ENCODE data around the gene WIPF2.
"Not testable (repeated sequence)": the region's sequence is repeated elsewhere in the genome, so short reads cannot be mapped to it uniquely, and the experiment has no call there.

The WIPF2 gene

DNA sequence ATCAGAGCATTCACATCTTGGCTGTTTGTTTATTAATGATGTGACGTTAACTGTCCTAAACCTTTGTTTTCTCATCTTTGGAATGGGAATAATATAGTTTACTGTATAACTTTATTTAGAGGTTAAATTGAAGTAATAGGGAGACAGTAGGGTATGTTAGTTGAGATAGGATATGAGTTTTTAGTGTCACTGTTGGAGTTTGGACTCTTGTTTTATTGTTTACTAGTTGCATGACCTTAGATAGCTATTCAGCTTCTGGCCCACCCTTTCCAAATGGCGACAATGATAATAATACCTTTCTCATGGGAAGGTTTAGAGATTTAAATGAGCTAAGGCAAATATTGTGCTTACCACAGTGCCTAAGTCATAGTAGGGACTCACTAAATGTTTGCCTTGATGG lies 40.4 kb downstream of the WIPF2 start:
- no peak for DNase-seq

DNA sequence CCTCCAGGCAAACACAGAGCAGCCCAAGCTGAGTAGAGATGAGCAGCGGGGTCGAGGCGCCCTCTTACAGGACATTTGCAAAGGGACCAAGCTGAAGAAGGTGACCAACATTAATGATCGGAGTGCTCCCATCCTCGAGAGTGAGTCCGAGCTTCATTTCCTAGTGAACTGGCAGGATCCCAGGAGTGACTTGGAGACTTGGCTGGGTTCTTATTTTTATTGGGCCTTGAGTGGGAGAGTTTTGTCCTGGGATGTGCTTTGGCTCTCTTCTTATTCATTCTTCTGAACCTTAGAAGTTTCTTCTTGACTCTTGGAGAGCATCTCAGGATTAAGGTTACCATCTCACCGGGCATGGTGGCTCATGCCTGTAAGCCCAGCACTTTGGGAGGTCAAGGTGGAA lies 41.4 kb downstream of the WIPF2 start:
- DNase-seq: no peak

DNA sequence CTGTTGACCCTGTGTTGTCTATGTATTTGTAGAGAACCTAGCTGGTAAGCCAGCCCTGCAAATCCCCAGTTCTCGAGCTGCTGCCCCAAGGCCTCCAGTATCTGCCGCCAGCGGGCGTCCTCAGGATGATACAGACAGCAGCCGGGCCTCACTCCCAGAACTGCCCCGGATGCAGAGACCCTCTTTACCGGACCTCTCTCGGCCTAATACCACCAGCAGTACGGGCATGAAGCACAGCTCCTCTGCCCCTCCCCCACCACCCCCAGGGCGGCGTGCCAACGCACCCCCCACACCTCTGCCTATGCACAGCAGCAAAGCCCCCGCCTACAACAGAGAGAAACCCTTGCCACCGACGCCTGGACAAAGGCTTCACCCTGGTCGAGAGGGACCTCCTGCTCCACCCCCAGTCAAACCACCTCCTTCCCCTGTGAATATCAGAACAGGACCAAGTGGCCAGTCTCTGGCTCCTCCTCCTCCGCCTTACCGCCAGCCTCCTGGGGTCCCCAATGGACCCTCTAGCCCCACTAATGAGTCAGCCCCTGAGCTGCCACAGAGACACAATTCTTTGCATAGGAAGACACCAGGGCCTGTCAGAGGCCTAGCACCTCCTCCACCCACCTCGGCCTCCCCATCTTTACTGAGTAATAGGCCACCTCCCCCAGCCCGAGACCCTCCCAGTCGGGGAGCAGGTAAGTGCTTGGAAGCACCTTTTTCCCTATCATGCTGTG lies 45.5 kb downstream of the WIPF2 start:
- no peak for DNase-seq

DNA sequence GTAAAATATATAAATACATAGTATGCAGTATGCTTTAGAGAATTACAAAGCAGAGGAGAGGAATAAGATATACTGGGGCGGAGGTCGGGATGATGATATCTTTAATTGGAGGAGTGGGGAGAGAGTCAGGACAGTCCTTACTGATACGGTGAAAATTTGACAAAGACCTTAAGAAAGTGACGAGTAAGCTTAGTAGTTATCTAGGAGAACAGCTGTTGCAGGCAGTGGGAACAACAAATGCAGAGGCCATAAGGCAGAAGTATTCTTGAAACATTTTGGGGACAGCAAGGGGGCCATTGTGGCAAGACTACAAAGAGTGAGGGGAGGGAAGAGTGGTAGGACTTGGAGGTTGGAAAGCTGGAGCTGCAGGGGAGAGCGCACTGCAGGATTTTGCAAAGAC lies 46.2 kb downstream of the WIPF2 start:
- DNase-seq: no peak

DNA sequence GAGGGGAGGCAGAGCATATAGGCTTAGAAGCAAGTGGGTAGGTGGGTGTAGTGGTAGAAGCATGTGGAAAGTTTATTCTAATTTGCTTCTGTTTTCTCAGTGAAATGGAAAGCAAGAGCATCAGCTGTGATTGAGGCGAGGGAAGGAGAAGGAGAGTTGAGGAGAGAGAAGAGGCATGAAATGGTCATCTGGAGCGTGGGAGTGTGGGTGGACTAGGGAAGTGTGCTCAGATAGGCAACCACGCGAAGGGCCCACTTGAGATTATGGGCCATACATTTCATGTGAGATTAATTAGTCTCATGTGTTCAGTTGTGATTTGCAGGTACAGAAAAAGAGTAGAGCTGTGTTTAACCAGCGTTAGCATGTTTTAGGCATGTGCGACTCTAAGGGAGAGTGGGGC lies 47.8 kb downstream of the WIPF2 start:
- no peak for DNase-seq

DNA sequence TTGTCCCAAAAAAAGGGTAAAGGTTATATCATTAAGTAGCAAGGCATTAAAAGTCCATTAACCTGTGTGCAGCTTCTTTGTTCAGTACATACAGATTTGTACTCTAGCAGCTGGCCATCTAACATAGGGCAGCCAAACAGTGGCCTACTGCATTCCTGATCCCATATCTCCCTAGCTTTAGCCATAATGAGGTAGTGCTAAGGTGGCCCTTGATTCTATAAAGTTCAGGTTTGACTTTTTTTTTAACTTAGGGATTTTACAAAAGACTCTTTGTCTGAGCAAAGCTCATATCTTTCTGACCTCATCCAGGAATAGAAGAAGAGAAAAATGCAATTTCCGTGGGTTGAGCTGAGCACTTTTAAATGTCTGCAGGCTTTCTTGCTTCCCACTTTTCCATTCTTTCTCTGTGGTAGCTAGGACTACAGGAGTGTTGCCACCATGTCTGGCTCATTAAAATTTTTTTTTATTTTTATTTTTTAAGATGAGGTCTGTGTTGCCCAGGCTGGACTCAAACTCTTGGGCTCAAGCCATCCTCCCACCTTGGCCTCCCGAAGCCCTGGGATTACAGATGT lies 49.1 kb downstream of the WIPF2 start:
- no peak for DNase-seq

DNA sequence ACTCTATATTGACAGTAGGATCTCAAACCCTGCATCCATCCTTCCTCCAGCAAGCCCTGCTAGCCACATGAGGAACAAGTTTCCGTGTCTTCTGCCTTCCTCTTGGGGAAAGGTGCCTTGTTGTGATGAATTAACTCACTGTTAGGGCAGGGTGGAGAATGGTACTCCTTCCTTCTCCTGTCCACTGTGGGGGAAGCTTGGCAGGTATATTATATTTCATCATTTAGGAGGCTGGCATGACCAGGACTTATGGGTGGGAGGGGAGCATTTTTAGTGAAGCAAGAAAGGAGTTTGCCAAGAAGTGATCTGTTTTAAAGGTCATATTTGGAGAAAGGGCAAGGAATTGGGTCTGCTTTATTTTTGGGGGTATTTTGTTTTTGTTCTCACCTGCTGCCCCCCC lies 59.3 kb downstream of the WIPF2 start:
- no peak for DNase-seq

DNA sequence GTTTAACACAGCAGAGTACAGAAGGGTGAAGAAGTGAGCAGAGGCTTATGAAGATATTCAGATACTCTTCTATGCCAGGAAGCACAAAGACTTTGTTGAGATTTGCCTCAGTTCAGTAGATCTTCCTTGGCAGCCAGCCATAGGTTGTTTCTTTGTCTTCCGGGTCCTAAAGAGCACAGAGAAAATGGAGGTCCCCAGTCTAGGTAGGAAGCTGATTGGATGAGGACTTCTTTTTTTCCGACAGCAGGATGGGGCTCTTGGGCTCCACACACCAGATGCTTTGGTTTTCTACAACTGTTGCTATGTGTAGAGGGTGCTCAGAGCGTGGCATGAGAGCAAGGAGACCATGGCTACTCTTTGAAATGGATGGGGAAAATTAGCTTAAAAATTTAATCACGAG lies 60.3 kb downstream of the WIPF2 start:
- DNase-seq: no peak

DNA sequence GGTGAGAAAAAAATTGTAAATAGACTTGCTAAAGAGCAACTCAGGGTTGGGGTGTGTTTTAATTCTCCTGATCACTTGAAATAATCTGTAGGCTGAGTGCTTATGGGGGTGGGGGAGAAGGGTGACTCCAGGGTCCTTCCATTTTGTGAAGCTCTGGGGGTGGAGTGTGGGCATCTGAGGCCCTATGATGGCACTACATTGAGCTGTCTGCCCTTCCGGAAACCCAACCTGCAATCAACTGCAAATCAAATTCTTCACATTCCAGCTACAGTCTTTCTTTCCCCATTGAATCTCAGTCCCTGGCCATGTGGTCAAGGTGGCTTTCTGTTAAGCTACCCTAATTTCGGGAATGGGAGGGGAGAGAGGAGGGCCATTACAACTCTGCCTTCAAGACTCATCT lies 62.6 kb downstream of the WIPF2 start:
- DNase-seq: no peak

DNA sequence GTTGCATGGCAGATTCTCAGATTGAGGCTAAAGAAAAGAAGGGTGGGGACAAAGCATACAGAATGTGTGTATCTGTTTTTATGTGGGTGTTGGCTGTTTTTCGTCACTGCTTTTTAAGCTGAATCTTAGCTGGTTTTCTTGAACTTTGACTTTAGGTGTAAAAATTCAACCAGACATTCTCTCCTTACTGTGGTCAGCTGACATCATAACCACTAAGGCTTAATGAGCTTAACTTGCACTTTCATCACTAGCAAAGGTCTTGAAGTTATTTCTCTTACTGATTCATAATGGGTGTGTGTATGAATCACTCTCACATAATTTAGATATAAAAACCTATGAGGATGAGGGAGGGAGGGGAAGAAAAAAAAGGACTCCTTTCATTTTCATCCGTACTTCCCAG lies 64.6 kb downstream of the WIPF2 start:
- no peak for DNase-seq

DNA sequence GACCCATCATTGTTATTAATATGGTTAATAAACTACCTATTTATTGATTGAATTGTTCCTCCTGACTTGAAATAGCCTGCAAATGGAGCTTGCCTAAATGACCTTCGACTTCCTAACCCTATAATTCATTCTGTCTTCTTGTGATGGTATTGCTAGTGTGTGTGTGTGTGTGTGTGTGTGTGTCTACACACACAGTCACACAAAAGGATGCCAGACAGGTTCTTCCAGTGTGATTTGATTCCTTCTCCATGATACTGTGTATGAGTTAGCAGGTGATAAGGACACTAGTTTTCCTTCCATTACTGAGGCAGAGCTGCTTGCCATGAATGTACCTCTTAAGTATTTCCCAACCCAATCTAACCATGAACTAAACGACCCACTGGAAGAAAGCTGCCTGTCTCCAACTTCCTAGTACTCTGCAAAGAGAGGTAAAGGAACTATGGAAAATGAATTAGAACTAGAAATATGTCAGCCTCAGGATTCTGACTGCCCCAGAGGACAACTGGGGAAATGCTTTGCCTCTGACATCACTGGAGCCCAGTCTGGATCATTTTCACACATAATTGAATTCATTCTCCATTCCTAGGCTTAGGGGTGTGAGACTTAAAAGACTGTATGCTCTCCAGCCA lies 65.1 kb downstream of the WIPF2 start:
- no peak for DNase-seq

DNA sequence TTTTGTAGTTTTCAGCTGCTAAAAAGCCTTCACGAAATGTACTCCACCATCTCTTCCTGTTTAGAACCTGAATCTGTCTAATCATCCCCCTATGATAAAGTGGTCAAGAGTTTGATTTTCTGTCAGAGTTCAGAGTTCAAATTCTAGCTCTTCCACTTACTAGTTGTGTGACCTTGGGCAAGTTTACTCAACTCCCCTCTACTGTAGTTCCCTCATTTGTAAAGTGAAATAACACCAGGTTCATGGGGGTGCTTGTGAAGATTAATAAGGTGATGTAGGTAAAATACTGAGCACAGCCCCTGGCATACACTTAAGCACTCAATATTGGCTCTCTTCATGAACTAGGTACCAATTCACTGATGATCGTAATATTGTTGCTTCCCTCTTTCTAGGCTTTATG lies 67.4 kb downstream of the WIPF2 start:
- DNase-seq: no peak

DNA sequence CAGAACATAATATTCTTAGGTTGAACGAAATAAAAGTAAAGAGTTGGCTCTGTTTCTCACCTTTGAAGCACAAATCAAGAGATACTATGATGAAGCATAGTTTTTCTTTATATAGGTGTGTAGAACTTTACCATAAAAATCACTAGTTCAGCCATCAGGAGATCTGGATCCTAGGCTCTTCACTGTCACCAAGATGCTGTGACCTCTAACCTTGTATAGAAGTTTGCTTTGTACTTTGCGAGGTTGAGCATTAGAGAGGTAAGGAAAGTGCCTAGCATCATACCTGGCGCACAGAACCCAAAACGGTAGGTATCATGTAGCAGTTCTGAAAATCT lies 68.0 kb downstream of the WIPF2 start:
- DNase-seq: no peak

DNA sequence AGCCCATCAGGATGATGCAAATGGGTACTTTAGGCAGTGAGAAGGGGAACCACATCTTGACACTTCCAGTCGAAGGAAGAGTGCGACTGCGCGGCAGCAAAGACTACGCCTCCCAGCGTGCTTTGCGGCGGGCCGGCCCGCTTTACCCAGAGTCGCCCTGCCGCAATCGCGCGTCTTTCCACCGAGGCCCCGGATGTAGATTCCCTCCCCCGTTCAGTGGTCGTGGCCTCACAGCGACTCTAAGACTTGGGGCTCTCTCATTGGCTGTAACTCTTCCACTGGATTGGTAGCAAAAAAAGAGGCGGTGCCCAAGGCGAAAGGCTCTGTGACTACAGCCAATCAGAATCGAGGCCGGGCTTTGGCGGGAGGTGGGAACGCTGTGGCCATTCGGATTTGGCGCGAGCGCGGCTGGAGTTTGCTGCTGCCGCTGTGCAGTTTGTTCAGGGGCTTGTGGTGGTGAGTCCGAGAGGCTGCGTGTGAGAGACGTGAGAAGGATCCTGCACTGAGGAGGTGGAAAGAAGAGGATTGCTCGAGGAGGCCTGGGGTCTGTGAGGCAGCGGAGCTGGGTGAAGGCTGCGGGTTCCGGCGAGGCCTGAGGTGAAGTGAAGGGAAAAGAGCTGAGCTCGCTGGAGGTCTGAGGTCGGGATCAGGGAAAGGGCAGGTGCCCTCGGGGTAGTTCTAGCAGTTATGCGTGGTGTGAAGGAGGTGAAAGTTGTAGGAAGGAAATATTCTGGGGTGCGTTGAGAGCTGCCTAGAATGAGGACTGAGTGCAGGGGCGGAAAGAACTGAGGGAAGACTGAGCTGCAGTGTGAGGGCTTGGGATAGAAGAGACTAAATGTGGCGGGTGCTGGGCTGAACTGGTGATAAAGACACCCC lies 68.6 kb downstream of the WIPF2 start, which contains the start of gene CDC6:
Gene CDC6, plus strand, starts transcription at position 386 of the 876 bp plus-strand sequence. CDS start 1,542 bp downstream, outside the sequence.
- DNase-seq: peak; percentile 99

DNA sequence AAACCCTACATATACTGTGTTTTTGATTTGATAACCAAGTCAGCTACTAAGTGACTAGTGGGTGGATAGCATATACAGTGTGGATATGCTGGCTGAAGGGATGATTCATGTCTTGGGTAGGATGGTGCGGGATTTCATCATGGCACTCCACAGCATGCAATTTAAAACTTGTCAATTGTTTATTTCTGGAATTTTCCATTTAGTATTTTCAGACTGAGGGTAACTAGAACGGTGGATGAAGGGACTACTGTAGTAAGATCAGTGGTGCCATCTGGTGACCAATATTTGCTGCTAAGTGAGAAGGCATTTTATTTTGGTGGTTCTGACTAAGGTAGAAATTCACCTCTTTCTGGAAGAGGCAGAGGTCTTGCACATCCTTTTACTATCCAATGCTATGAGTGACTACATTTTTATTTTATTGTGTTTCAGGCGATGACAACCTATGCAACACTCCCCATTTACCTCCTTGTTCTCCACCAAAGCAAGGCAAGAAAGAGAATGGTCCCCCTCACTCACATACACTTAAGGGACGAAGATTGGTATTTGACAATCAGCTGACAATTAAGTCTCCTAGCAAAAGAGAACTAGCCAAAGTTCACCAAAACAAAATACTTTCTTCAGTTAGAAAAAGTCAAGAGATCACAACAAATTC lies 71.7 kb downstream of the WIPF2 start:
- DNase-seq: peak; percentile 51

DNA sequence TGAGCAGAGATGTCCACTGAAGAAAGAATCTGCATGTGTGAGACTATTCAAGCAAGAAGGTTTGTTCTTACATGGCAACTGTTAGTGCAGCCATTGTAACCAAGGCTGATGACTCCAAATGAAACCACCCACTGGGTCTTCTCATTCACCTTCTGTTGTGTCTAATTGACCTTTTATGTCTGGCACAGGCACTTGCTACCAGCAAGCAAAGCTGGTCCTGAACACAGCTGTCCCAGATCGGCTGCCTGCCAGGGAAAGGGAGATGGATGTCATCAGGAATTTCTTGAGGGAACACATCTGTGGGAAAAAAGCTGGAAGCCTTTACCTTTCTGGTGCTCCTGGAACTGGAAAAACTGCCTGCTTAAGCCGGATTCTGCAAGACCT lies 72.2 kb downstream of the WIPF2 start:
- DNase-seq: no peak

DNA sequence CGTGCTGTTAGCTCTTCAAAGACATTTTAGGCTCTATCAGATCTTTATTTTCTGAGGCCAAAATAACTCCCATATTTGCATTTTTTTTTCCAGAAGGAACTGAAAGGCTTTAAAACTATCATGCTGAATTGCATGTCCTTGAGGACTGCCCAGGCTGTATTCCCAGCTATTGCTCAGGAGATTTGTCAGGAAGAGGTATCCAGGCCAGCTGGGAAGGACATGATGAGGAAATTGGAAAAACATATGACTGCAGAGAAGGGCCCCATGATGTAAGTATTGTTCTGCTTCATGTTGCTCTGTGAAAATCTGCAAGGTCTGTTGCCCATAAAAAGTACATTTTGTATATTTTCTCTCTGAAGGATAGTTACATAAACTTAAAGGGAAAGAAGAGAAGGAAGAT lies 74.3 kb downstream of the WIPF2 start:
- DNase-seq: no peak

DNA sequence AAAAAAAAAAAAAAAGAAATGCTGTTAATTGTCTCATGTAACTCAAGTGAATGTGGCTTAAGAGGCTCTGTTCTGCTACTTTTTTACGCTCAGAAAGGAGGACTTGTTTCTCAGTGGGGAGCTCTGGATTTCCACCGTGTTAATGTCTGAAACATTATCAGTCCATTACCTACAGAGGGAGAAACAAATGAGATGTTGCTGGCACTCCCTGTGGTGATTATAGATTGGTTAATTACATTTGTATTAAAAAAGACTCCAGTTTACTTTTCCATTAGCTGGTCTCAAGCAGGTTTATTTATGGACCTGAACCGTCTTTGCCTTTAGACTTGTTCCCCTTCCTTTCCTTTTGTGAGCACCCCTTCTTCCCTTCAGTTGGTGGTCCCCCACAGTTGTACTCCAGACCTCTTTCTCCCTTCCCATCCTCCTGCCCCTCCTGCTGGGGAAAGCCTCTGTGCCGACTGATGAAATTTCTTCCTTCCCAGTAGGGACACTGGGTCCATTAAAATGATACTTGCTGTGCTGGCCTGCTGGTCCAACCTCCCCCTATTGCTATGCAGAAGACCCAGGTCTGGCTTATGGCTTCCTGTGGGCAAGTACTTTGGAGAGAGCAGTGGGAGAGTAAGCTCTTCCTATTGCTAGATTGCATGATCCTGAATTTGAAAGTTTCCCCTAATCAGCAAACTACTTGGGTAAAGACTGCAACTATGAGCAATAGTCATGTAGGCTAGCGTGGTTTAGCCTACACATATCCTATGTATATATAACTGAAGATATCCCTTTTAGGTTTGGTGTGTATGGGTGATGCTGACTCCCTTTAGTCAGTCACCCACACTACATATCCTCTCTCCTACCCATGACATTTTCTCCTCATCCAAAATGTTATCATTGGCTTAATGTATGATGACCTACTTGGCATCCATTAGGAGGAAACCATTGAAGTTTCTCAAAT lies 76.7 kb downstream of the WIPF2 start:
- no peak for DNase-seq

DNA sequence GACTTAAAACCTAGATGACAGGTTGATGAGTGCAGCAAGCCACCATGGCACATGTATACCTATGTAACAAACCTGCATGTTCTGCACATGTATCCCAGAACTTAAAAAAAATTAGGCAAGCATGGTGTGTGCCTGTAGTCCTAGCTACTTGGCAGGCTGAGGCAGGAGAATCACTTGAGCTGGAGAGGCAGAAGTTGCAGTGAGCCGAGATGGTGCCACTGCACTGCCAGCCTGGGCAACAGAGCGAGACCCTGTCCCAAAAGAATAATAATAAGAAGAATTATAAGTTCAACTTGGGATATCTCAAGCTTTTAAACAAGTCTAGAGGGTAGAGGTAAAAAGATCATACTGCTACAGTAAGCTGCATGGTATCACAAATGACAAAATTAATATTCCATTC lies 78.4 kb downstream of the WIPF2 start:
- DNase-seq: no peak

DNA sequence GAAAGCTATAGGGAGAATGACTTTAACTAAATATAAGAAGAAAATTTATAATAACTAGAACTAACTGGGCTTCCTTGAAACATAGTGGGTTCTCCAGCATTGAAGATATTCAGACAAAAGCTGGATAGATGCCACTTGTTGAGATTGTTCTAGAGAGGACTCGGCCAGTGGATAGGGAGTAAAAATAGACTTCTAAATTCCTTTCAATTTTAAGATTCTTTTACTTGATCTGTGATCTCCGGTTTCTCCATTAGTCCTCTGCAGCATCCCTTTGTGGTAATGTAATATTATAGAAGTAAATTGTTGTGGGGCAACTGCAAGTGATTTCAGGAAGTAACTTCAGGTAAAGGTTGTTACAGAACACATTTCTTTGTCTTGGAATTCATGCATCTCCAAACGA lies 79.6 kb downstream of the WIPF2 start:
- no peak for DNase-seq

DNA sequence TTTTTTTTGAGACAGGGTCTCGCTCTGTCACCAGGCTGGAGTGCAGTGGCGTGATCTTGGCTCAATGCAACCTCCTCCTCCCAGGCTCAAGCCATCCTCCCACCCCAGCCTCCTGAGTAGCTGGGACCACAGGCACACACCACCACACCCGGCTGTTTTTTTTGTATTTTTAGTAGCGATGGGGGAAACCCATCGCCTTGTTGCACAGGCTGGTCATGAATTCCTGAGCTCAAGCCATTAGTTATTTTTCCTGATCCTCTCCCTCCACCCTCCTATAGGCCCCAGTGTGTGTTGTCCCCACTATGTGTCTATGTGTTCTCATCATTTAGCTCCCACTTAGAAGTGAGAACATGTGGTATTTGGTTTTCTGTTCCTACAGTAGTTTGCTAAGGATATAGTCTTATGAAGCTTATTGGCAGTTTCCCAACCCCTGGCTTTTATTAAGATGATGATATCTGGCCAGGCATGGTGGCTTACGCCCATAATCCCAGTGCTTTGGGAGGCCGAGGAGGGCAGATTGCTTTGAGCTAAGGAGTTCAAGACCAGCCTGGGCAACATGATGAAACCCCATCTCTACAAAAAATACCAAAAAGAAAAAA lies 80.2 kb downstream of the WIPF2 start:
- not testable (repeated sequence) for DNase-seq

DNA sequence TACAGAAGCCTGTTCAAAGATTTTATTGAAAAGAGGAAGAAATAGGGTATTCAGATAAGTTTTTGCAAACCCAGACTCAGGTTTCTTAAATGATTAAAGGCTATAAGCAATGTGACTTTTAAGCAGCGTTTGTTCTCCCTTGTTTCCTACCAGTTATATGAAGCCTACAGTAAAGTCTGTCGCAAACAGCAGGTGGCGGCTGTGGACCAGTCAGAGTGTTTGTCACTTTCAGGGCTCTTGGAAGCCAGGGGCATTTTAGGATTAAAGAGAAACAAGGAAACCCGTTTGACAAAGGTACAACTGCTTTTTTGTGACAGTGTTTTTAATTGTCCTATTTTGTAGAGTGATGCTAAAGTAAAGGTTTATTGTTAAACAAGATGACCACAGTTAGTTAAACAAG lies 82.2 kb downstream of the WIPF2 start:
- no peak for DNase-seq
